Spleen (tissue), 13 donors: ENCODE results near the gene LRP10. TPM values are rescaled to one million over a fixed set of nuclear protein-coding genes. Genes with fewer than 3 reads are reported as not detected.

Experiments used
- DNase-seq: peaks from one replicate; pipeline ENCODE4 v3.0.0-alpha.2; 2020
- H3K27ac ChIP-seq, 8 donors: fragments of 200-600 bp; sonication (generic) in 7 of 8; 1 replicate in 4 of 8; 2 replicates in 4 of 8; pipeline versions ENCODE4 v1.5.0 to v1.8.0; 2016 to 2021; ENCODE audit warnings: inconsistent platforms in 4 of 8, mild to moderate bottlenecking in 4 of 8, moderate library complexity in 1 of 8
- H3K27me3 ChIP-seq, 7 donors: fragments of 200-600 bp; sonication (generic) in 6 of 7; replicated peaks in 1 of 7; 1 replicate in 4 of 7; 2 replicates in 3 of 7; pipeline versions ENCODE4 v1.5.0 to v1.8.0; 2016 to 2021; ENCODE audit warnings: inconsistent platforms in 3 of 7, mild to moderate bottlenecking in 1 of 7
- H3K36me3 ChIP-seq, 6 donors: fragments of 200-600 bp; sonication (generic) in 5 of 6; 1 replicate in 4 of 6; 2 replicates in 2 of 6; pipeline versions ENCODE4 v1.5.0 to v1.8.0; 2016 to 2021; ENCODE audit warnings: inconsistent platforms in 2 of 6
- H3K4me1 ChIP-seq, 6 donors: fragments of 200-600 bp; sonication (generic) in 5 of 6; 1 replicate in 3 of 6; 2 replicates in 3 of 6; pipeline versions ENCODE4 v1.5.0 to v1.8.0; 2016 to 2021; ENCODE audit warnings: inconsistent platforms in 3 of 6
- H3K4me3 ChIP-seq, 8 donors: fragments of 200-600 bp; sonication (generic) in 7 of 8; 1 replicate in 4 of 8; 2 replicates in 4 of 8; pipeline versions ENCODE4 v1.5.0 to v1.8.0; 2016 to 2021; ENCODE audit warnings: inconsistent platforms in 4 of 8, mild to moderate bottlenecking in 4 of 8, moderate library complexity in 2 of 8
- H3K9me3 ChIP-seq, 8 donors: fragments of 200-600 bp; sonication (generic) in 7 of 8; 1 replicate in 4 of 8; 2 replicates in 4 of 8; pipeline versions ENCODE4 v1.5.0 to v1.8.0; 2016 to 2021; ENCODE audit warnings: inconsistent platforms in 4 of 8
- POLR2A ChIP-seq, 3 donors: fragments of 450-650 bp; IDR thresholded peaks; one replicate each; pipeline ENCODE4 v1.5.1; 2017; ENCODE audit warnings: antibody characterized with exemption in 3 of 3, mild to moderate bottlenecking in 1 of 3
- POLR2AphosphoS5 ChIP-seq, 3 donors: sonication (generic); formaldehyde crosslinking; IDR thresholded peaks; one replicate each; pipeline ENCODE4 v1.5.1; 2017; ENCODE audit warnings: antibody characterized with exemption in 3 of 3
- WGBS, 5 donors: extraction: QIAGEN DNeasy Blood & Tissue Kit in 3 of 5; methylation state at CpG; one replicate each; pipeline versions ENCODE4 v1.1.5 to v1.1.7; 2013 to 2018; 5-methylcytosine and 5-hydroxymethylcytosine counted together
- intact Hi-C: fragments of 100-400 bp; cut with DNase I; formaldehyde crosslinking; loops from one replicate; pipeline ENCODE4 v1.15.0; 2023; ENCODE audit warnings: low total_unique reads
- long read RNA-seq, 2 donors: transcript quantifications; one replicate each; lab custom pipeline, GENCODE V29; 2026
- polyA plus RNA-seq, 3 donors: library from polyadenylated mRNA; stranded (reverse); fragments of 200-250 nt; gene quantifications; one replicate each; pipeline ENCODE4 v1.2.1, GENCODE V29; 2013
- total RNA-seq, 7 donors: library from RNA; depleted of rRNA in 3 of 7; stranded (reverse); fragments of >200 nt in 3 of 7; fragmentation: NEBNext Ultra II Directional in 4 of 7; extraction: Animal tissue kit (Norgen Biotek cat#: 25700) in 4 of 7; gene quantifications; one replicate each; pipeline versions ENCODE4 v1.1.0 to v1.2.1, GENCODE V29; 2016 to 2021
- TF ChIP-seq, protein P1 (sequence below), 11 experiments: fragments of 200-600 bp in 7 of 11; fragments of 450-650 bp in 4 of 11; sonication (generic) in 4 of 11; IDR thresholded peaks in 8 of 11; conservative IDR thresholded peaks in 3 of 11; 1 replicate in 7 of 11; 2 replicates in 4 of 11; pipeline versions ENCODE4 v1.4.0 to v1.8.0; 2016 to 2021; ENCODE audit warnings: antibody characterized with exemption in 11 of 11, inconsistent platforms in 4 of 11, mild to moderate bottlenecking in 1 of 11
- donor health status: healthy with polysubstance abuse.
- donor health status: DM: no; HTN: no; CAD: no; lungs with moderate emphysema.
- donor health status: DM: no; HTN: no; CAD: no.
- donor health status: Bipolar disorder and iron deficiency.
- donor health status: healthy.
- donor health status: DM: no; HTN: no; CAD: no.
- donor health status: DM: yes; HTN: yes; CAD: no.

LRP10 gene, protein sequence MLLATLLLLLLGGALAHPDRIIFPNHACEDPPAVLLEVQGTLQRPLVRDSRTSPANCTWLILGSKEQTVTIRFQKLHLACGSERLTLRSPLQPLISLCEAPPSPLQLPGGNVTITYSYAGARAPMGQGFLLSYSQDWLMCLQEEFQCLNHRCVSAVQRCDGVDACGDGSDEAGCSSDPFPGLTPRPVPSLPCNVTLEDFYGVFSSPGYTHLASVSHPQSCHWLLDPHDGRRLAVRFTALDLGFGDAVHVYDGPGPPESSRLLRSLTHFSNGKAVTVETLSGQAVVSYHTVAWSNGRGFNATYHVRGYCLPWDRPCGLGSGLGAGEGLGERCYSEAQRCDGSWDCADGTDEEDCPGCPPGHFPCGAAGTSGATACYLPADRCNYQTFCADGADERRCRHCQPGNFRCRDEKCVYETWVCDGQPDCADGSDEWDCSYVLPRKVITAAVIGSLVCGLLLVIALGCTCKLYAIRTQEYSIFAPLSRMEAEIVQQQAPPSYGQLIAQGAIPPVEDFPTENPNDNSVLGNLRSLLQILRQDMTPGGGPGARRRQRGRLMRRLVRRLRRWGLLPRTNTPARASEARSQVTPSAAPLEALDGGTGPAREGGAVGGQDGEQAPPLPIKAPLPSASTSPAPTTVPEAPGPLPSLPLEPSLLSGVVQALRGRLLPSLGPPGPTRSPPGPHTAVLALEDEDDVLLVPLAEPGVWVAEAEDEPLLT
- total RNA-seq = 100 to 1,000 TPM in 6 of 7 donors, 10 to 100 TPM in 1; 99.6 to 205 (median 110) TPM
- 10 to 100 TPM in 1 of 3 donors, 1 to 10 TPM in 2; 7.9 to 22.3 (median 8.9) TPM for polyA plus RNA-seq
- long read RNA-seq, donor 1, full-length matches to known transcripts = 14 of 42 reads
- long read RNA-seq, donor 1, partial matches to known transcripts = 28 of 42 reads
- long read RNA-seq, donor 1, other reads (novel, unspliced or antisense) = 0 of 42 reads
- long read RNA-seq, donor 2, full-length matches to known transcripts = 18 of 49 reads
- long read RNA-seq, donor 2, partial matches to known transcripts = 31 of 49 reads
- long read RNA-seq, donor 2, other reads (novel, unspliced or antisense) = 0 of 49 reads

DNA sequence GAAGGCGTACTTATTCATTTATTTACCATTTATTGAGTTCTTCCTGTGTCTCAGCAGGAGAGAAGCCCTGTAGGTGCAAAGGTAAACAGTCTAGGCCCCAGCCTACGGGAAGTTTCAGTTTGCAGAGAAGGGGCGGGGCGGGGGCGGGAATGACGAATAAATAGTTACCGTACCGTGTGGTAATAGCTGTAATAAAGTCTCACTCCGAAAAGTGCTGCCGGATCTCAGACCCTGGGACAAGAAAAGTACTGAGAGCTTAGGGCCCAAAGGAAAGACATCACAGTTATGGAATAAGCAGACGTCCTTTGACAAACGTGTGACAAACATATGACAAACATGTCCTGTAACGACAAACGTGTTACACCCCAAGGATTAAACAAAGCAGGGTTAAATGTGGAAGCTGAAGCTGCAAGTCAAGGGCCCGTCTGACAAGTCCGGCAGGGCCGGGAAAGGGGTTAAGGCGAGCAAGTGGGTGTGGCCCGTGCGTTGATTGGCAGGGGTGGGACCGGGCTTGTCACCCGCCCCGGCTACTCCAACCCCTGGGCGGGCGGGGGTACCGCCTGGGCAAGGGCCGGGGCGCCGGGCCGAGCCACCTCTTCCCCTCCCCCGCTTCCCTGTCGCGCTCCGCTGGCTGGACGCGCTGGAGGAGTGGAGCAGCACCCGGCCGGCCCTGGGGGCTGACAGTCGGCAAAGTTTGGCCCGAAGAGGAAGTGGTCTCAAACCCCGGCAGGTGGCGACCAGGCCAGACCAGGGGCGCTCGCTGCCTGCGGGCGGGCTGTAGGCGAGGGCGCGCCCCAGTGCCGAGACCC, at the start of gene LRP10:
TSS of gene LRP10 (plus strand) at position 517 of the 809 bp plus-strand sequence. CDS start 564 bp downstream, outside the sequence.
- Histone ChIP-seq H3K27me3 (no peaks in the 10 kb centered on the region), H3K4me3 (peak within 1 kb of the TSS; percentile 70 to 97 (median 90)), H3K36me3 (peaks cover 6 to 36% (median 33%) of the 10 kb centered on the region in 6 donors), H3K9me3 (no peaks in the 10 kb centered on the region), H3K27ac (peak within 1 kb of the TSS; percentile 94 to 100 (median 100)), H3K4me1 (peaks cover 24 to 66% (median 43%) of the 10 kb centered on the region in 6 donors)
- WGBS, 5 donors = 0 to 1% (median 0%) methylated on average over 40 to 50 of the region's 50 CpGs
- DNase-seq = peak; percentile 99
- TF ChIP-seq, protein P1, sequence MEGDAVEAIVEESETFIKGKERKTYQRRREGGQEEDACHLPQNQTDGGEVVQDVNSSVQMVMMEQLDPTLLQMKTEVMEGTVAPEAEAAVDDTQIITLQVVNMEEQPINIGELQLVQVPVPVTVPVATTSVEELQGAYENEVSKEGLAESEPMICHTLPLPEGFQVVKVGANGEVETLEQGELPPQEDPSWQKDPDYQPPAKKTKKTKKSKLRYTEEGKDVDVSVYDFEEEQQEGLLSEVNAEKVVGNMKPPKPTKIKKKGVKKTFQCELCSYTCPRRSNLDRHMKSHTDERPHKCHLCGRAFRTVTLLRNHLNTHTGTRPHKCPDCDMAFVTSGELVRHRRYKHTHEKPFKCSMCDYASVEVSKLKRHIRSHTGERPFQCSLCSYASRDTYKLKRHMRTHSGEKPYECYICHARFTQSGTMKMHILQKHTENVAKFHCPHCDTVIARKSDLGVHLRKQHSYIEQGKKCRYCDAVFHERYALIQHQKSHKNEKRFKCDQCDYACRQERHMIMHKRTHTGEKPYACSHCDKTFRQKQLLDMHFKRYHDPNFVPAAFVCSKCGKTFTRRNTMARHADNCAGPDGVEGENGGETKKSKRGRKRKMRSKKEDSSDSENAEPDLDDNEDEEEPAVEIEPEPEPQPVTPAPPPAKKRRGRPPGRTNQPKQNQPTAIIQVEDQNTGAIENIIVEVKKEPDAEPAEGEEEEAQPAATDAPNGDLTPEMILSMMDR (IDR thresholded peaks at IDR 0.05 in 8 of 11, conservative IDR thresholded peaks at IDR 0.05 in 3 of 11) = no peak
- TF ChIP-seq POLR2AphosphoS5 (IDR thresholded peaks at IDR 0.05) (peak; percentile 88 to 95 (median 91)), POLR2A (IDR thresholded peaks at IDR 0.05) (peak; percentile 8 to 58 (median 44))
- intact Hi-C loops = no loop called here

DNA sequence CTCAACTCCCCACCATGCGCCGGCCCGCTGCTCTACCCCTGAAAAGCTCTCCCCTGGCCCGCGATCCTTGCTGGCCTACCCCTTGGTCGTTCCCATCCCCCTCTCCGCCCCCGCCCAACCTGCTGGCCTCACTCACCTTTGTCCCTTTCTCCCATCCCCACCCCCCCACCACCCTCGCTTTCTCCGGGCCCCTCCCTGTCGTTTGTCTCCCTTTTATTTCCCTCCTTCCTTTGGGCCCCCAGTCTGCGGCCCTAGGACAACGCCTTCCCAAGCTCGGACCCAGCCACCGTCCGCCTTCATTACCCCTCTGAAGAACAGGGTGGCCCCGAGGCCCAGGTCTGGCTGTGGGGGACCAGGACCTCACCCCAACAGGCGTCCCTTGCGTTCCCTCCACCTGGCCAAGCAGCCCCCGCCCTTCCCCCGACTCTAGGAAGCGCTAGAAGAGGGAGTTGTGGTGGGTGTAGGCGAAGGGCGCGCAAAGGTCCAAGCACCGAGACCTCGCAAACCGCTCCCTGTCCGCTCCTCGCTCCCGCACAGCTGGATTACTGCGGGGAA, 49.4 kb upstream of the LRP10 start:
- H3K27ac ChIP-seq = peak overlapping the region; percentile 65 to 89 (median 81)
- peak overlapping the region in 7 of 8 donors; percentile 32 to 71 (median 44) for H3K4me3 ChIP-seq
- intact Hi-C loops = loop anchor here (2.0 kb wide), 1 partner anchor 31 kb away; no protein-coding TSS in a partner anchor
- no peaks in the 10 kb centered on the region for H3K9me3 ChIP-seq
- H3K4me1 ChIP-seq = peaks cover 25 to 80% (median 63%) of the 10 kb centered on the region in 6 donors
- H3K36me3 ChIP-seq = no peaks in the 10 kb centered on the region
- TF ChIP-seq, protein P1 (IDR thresholded peaks at IDR 0.05 in 8 of 11, conservative IDR thresholded peaks at IDR 0.05 in 3 of 11) = no peak
- TF ChIP-seq POLR2A (IDR thresholded peaks at IDR 0.05) (no peak), POLR2AphosphoS5 (IDR thresholded peaks at IDR 0.05) (no peak)
- DNase-seq = peak; percentile 82
- 56 to 70% (median 62%) methylated on average over 22 to 32 of the region's 32 CpGs for WGBS, 5 donors
- H3K27me3 ChIP-seq = peaks cover 0 to 8% (median 0%) of the 10 kb centered on the region in 7 donors

DNA sequence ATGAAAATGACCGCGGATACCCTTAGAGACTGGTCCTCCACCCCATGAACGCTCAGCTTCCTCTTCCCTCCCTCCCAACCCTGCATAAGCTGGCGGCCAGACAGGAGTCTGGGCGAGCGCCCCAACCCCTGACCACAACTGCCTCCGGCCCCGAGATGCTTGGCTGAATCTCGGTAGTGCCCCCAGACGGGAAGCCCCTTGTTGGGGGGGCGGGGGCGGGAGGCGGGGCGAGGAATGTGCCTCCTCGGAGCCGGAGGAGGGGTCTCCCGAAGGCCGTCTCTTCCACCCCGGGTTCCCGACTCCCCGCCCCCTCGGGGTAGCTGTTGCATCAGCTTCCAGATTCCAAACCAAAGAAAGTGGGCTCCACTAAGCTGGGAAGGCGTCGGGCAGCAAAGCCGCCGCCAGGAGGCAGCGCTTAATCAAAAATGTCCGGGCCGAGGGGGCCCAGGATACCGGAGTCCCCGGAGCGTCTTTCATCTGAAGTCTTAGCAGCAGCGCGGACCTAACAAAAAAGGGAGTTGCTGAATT, 48.9 kb upstream of the LRP10 start:
- peaks cover 0 to 8% (median 0%) of the 10 kb centered on the region in 7 donors for H3K27me3 ChIP-seq
- DNase-seq = peak; percentile 93
- no peaks in the 10 kb centered on the region for H3K36me3 ChIP-seq
- intact Hi-C loops = loop anchor here (2.0 kb wide), 1 partner anchor 30 kb away; no protein-coding TSS in a partner anchor
- H3K9me3 ChIP-seq = no peaks in the 10 kb centered on the region
- 0 to 2% (median 1%) methylated on average over 18 to 34 of the region's 34 CpGs for WGBS, 5 donors
- peaks cover 25 to 75% (median 60%) of the 10 kb centered on the region in 6 donors for H3K4me1 ChIP-seq
- TF ChIP-seq, protein P1 (IDR thresholded peaks at IDR 0.05 in 8 of 11, conservative IDR thresholded peaks at IDR 0.05 in 3 of 11) = peak; percentile 70 to 94 (median 85)
- TF ChIP-seq POLR2AphosphoS5 (IDR thresholded peaks at IDR 0.05) (peak in 1 of 3 donors; percentile 52), POLR2A (IDR thresholded peaks at IDR 0.05) (no peak)
- peak overlapping the region; percentile 65 to 89 (median 81) for H3K27ac ChIP-seq
- H3K4me3 ChIP-seq = peak overlapping the region; percentile 32 to 71 (median 44)
